H1 (cell line): Measurements from ENCODE around the gene ITPK1. TPM values are rescaled to one million over a fixed set of nuclear protein-coding genes. Genes with fewer than 3 reads are reported as not detected.
A peak's percentile ranks its signal among the peaks of the same experiment; 100 is the strongest.

Experiments
- CTCF ChIA-PET: fragments of 300-600 bp; sonication (Branson Sonifier 250); formaldehyde crosslinking; loops from one replicate; lab custom pipeline; 2021; ENCODE audit not compliant: partially characterized antibody; lab: Charles Lee
- POLR2A ChIA-PET: fragments of 300-600 bp; sonication (Branson Sonifier 250); formaldehyde crosslinking; loops from one replicate; lab custom pipeline; 2021; ENCODE audit warnings: inconsistent platforms; ENCODE audit not compliant: partially characterized antibody; lab: Charles Lee
- DNase-seq, 2 experiments: peaks; one replicate each; pipeline versions ENCODE4 v3.0.0 to v3.0.0-alpha.2; 2010 to 2022; ENCODE audit warnings: low spot score in 2 of 2, low read depth in 1 of 2, mixed read lengths in 1 of 2
- FAIRE-seq: peaks from 2 replicates; lab custom pipeline; 2011; peaks lifted over from hg19 to GRCh38; lab: Jason Lieb, UNC
- H2AFZ ChIP-seq: 2 replicates; pipeline ENCODE4 v1.8.1; 2012; ENCODE audit warnings: low read length, inconsistent platforms
- H2AK5ac ChIP-seq: 2 replicates; pipeline ENCODE4 v1.6.1; 2013; ENCODE audit warnings: low read depth, low read length
- H2BK120ac ChIP-seq: replicated peaks from 2 replicates; pipeline ENCODE3; 2013; ENCODE audit warnings: low read depth, low read length, inconsistent platforms
- H2BK12ac ChIP-seq: 2 replicates; pipeline ENCODE4 v1.6.1; 2013; ENCODE audit warnings: low read depth, low read length
- H2BK15ac ChIP-seq: 2 replicates; pipeline ENCODE4 v1.6.1; 2013; ENCODE audit warnings: low read length
- H2BK20ac ChIP-seq: 2 replicates; pipeline ENCODE4 v1.6.1; 2013; ENCODE audit warnings: low read length
- H2BK5ac ChIP-seq: 2 replicates; pipeline ENCODE4 v1.6.1; 2013; ENCODE audit warnings: low read depth, low read length
- H3K14ac ChIP-seq: 2 replicates; pipeline ENCODE4 v1.6.1; 2013; ENCODE audit warnings: inconsistent platforms; ENCODE audit not compliant: insufficient read length
- H3K18ac ChIP-seq: 2 replicates; pipeline ENCODE4 v1.6.1; 2013; ENCODE audit warnings: low read length; ENCODE audit errors: extremely low read depth
- H3K23ac ChIP-seq: 2 replicates; pipeline ENCODE4 v1.6.1; 2013; ENCODE audit warnings: inconsistent platforms; ENCODE audit not compliant: insufficient read length
- H3K23me2 ChIP-seq: 2 replicates; pipeline ENCODE4 v1.6.1; 2013; ENCODE audit warnings: low read depth, low read length
- H3K27ac ChIP-seq: 2 replicates; pipeline ENCODE4 v1.6.1; 2011; ENCODE audit warnings: low read depth, low read length, inconsistent platforms
- H3K27me3 ChIP-seq, 4 experiments: replicated peaks in 1 of 4; 1 replicate in 1 of 4; 2 replicates in 3 of 4; pipeline versions ENCODE4 v1.6.1 to v1.8.1; 2011 to 2013; ENCODE audit warnings: low read length in 3 of 4, mild to moderate bottlenecking in 3 of 4, inconsistent platforms in 2 of 4, mixed read lengths in 2 of 4, moderate library complexity in 1 of 4; ENCODE audit not compliant: control insufficient read depth in 3 of 4, insufficient read depth in 3 of 4; ENCODE audit errors: extremely low read depth in 1 of 4
- H3K36me3 ChIP-seq, 4 experiments: 2 replicates each; pipeline versions ENCODE4 v1.6.1 to v1.8.1; 2011 to 2013; ENCODE audit warnings: mild to moderate bottlenecking in 4 of 4, low read length in 3 of 4, moderate library complexity in 2 of 4, control low read depth in 1 of 4, inconsistent platforms in 1 of 4; ENCODE audit not compliant: insufficient read depth in 4 of 4, control insufficient read depth in 2 of 4
- H3K4ac ChIP-seq: replicated peaks from 2 replicates; pipeline ENCODE3; 2013; ENCODE audit warnings: low read length, low read depth, mixed read lengths, inconsistent platforms; ENCODE audit not compliant: insufficient read length
- H3K4me1 ChIP-seq, 4 experiments: replicated peaks in 1 of 4; 1 replicate in 1 of 4; 2 replicates in 3 of 4; pipeline versions ENCODE4 v1.6.1 to v1.8.1; 2011 to 2013; ENCODE audit warnings: low read length in 3 of 4, inconsistent platforms in 2 of 4, mixed read lengths in 1 of 4; ENCODE audit not compliant: insufficient read depth in 4 of 4, control insufficient read depth in 3 of 4
- H3K4me2 ChIP-seq, 2 experiments: 2 replicates each; pipeline versions ENCODE4 v1.6.1 to v1.8.1; 2011 to 2013; ENCODE audit warnings: low read depth in 2 of 2, low read length in 2 of 2, control low read depth in 1 of 2, inconsistent platforms in 1 of 2, mild to moderate bottlenecking in 1 of 2; ENCODE audit not compliant: insufficient read depth in 1 of 2
- H3K4me3 ChIP-seq, 4 experiments: fragments of 200-600, 300-600 bp in 1 of 4; sonication (generic), shearing (Covaris generic), sonication (Bioruptor Twin) in 1 of 4; 2 replicates each; pipeline versions ENCODE4 v1.5.1 to v1.8.1; 2011 to 2016; ENCODE audit warnings: low read length in 4 of 4, low read depth in 3 of 4, control low read depth in 2 of 4, inconsistent platforms in 2 of 4, mild to moderate bottlenecking in 2 of 4, mixed read lengths in 1 of 4, moderate library complexity in 1 of 4; ENCODE audit not compliant: insufficient read depth in 2 of 4; ENCODE audit errors: extremely low read depth in 1 of 4
- H3K56ac ChIP-seq: replicated peaks from 2 replicates; pipeline ENCODE3; 2013; ENCODE audit warnings: low read depth, mild to moderate bottlenecking, mixed read lengths, low read length, inconsistent platforms; ENCODE audit not compliant: insufficient read length
- H3K79me1 ChIP-seq: 2 replicates; pipeline ENCODE4 v1.6.1; 2013; ENCODE audit warnings: low read depth, low read length, control low read depth
- H3K79me2 ChIP-seq, 2 experiments: 2 replicates each; pipeline versions ENCODE4 v1.6.1 to v1.8.1; 2012 to 2013; ENCODE audit warnings: low read length in 2 of 2, mild to moderate bottlenecking in 2 of 2, inconsistent platforms in 1 of 2; ENCODE audit not compliant: insufficient read depth in 2 of 2, control insufficient read depth in 1 of 2
- H3K9ac ChIP-seq, 4 experiments: replicated peaks in 1 of 4; 1 replicate in 1 of 4; 2 replicates in 3 of 4; pipeline versions ENCODE4 v1.6.1 to v1.8.1; 2011 to 2013; ENCODE audit warnings: low read depth in 3 of 4, low read length in 3 of 4, control low read depth in 2 of 4, mild to moderate bottlenecking in 2 of 4, moderate library complexity in 2 of 4, inconsistent platforms in 1 of 4; ENCODE audit errors: extremely low read depth in 1 of 4
- H3K9me3 ChIP-seq, 2 experiments: 2 replicates each; pipeline versions ENCODE4 v1.6.1 to v1.8.1; 2012 to 2013; ENCODE audit warnings: mild to moderate bottlenecking in 2 of 2, moderate library complexity in 2 of 2, control low read depth in 1 of 2, inconsistent platforms in 1 of 2, low read depth in 1 of 2, low read length in 1 of 2, mixed read lengths in 1 of 2; ENCODE audit not compliant: insufficient read depth in 2 of 2
- H4K20me1 ChIP-seq, 2 experiments: replicated peaks in 1 of 2; 2 replicates each; pipeline versions ENCODE3 to v1.8.1; 2011 to 2013; ENCODE audit warnings: inconsistent platforms in 2 of 2, low read length in 2 of 2, mild to moderate bottlenecking in 1 of 2; ENCODE audit not compliant: insufficient read depth in 2 of 2, control insufficient read depth in 1 of 2
- H4K5ac ChIP-seq: 2 replicates; pipeline ENCODE4 v1.6.1; 2013; ENCODE audit warnings: low read length, low read depth, mixed read lengths, inconsistent platforms; ENCODE audit not compliant: insufficient read length
- H4K8ac ChIP-seq: 2 replicates; pipeline ENCODE4 v1.8.0; 2013; ENCODE audit warnings: mild to moderate bottlenecking, moderate library complexity, low read length, inconsistent platforms; ENCODE audit not compliant: insufficient read depth; ENCODE audit errors: extremely low read depth
- H4K91ac ChIP-seq: replicated peaks from 2 replicates; pipeline ENCODE3; 2013; ENCODE audit warnings: low read length, mixed read lengths, inconsistent platforms; ENCODE audit not compliant: insufficient read length
- ASH2L ChIP-seq: fragments of 200-600, 300-600 bp; sonication (generic); IDR thresholded peaks from one replicate; pipeline ENCODE4 v1.7.1; 2017; ENCODE audit warnings: low read length
- CHD1 ChIP-seq: IDR thresholded peaks from 2 replicates; pipeline ENCODE4 v1.6.1; 2012; ENCODE audit warnings: low read depth, low read length, improper control_type of control experiment
- CREB1 ChIP-seq: IDR thresholded peaks from 2 replicates; pipeline ENCODE4 v1.6.1; 2012; ENCODE audit warnings: inconsistent platforms
- HDAC6 ChIP-seq: IDR thresholded peaks from one replicate; pipeline ENCODE4 v1.7.1; 2012; ENCODE audit warnings: low read depth, mild to moderate bottlenecking, inconsistent platforms, low read length, moderate library complexity
- KDM4A ChIP-seq: IDR thresholded peaks from one replicate; pipeline ENCODE4 v1.7.1; 2012; ENCODE audit warnings: low read depth, mild to moderate bottlenecking, moderate library complexity, low read length, inconsistent platforms; ENCODE audit not compliant: severe bottlenecking
- KDM5A ChIP-seq: fragments of 200-600 bp; IDR thresholded peaks from 2 replicates; pipeline ENCODE4 v1.7.1; 2012; ENCODE audit warnings: mild to moderate bottlenecking, low read length, inconsistent platforms, mixed read lengths
- NANOG ChIP-seq: IDR thresholded peaks from 2 replicates; pipeline ENCODE4 v1.6.1; 2011; ENCODE audit warnings: low read length, low read depth, mild to moderate bottlenecking, inconsistent platforms; ENCODE audit not compliant: insufficient read depth, poor library complexity, severe bottlenecking
- SIN3A ChIP-seq, 2 experiments: IDR thresholded peaks in 1 of 2; conservative IDR thresholded peaks in 1 of 2; 2 replicates each; pipeline ENCODE4 v1.6.1; 2011 to 2012; ENCODE audit warnings: low read length in 2 of 2, improper control_type of control experiment in 1 of 2, low read depth in 1 of 2, mild to moderate bottlenecking in 1 of 2
- WGBS, 2 experiments: shearing (Covaris generic) in 1 of 2; methylation state at CpG; one replicate each; pipeline versions ENCODE4 v1.1.6 to v1.1.7; 2013 to 2015; ENCODE audit warnings: low lambda C conversion rate in 2 of 2, mixed read lengths in 2 of 2, inconsistent platforms in 1 of 2, low coverage in 1 of 2, missing lambda C conversion rate in 1 of 2; ENCODE audit not compliant: insufficient replicate concordance in 2 of 2, insufficient coverage in 1 of 2, insufficient read length in 1 of 2; ENCODE audit errors: extremely low coverage in 1 of 2, missing lambda C conversion rate in 1 of 2; 5-methylcytosine and 5-hydroxymethylcytosine counted together
- polyA plus RNA-seq, 7 experiments: library from polyadenylated mRNA; depleted of rRNA in 3 of 7; stranded (reverse) in 5 of 7; unstranded in 2 of 7; fragments of >200 nt in 5 of 7; fragments of 200-250 nt in 2 of 7; gene quantifications; 1 replicate in 5 of 7; 2 replicates in 1 of 7; 4 replicates in 1 of 7; pipeline versions ENCODE4 v1.2.1 to v1.2.3, GENCODE V29; 2011 to 2013; ENCODE audit warnings: missing spikeins in 2 of 7, mixed read lengths in 2 of 7
- total RNA-seq: library from RNA; stranded (reverse); fragmentation: NEBNext Ultra II Directional; extraction: Animal tissue kit (Norgen Biotek cat#: 25700); gene quantifications from 2 replicates; pipeline ENCODE4 v1.2.1, GENCODE V29; 2021

Gene ITPK1
- total and polyA plus RNA-seq, 2 of the 8 experiments (the other 6 are each of a cell fraction or from before 2014, with no cell fraction given) = 108 to 143 TPM

- CTCF ChIA-PET = interaction anchor here (0.7 to 1.5 kb wide), 5 partner anchors 14 to 58 kb away, joined by 3 to 6 read pairs (median 3); no protein-coding TSS in a partner anchor
- H3K27ac ChIP-seq = no peak overlapping the region
- no peak overlapping the region for H3K9ac ChIP-seq
- H2AFZ ChIP-seq = no peak overlapping the region
- H2BK120ac ChIP-seq = no peak overlapping the region
- no peak for TF ChIP-seq KDM5A
- no peak for TF ChIP-seq CREB1
- no peak for TF ChIP-seq ASH2L
- TF ChIP-seq SIN3A (conservative IDR thresholded peaks at IDR 0.05 in 1 of 2, IDR thresholded peaks at IDR 0.05 in 1 of 2; ENCODE audit: low read depth in 1 of 2, low read length in 2 of 2) = no peak
- TF ChIP-seq HDAC6 = no peak
- no peak for TF ChIP-seq KDM4A
- no peak for TF ChIP-seq NANOG
- TF ChIP-seq CHD1 = no peak
- TF ChIP-seq, all 59 proteins: peak for 0
- peak overlapping the region; percentile 88 for H2AK5ac ChIP-seq
- H3K56ac ChIP-seq = no peak overlapping the region
- H4K20me1 ChIP-seq = peaks cover 3 to 8% of the 10 kb centered on the region in 2 experiments
- H3K79me1 ChIP-seq = peaks cover 6% of the 10 kb centered on the region
- no peak overlapping the region for H2BK12ac ChIP-seq
- H4K5ac ChIP-seq = no peak overlapping the region
- DNase-seq (no peak), FAIRE-seq (no peak)
- H3K23me2 ChIP-seq = no peaks in the 10 kb centered on the region
- peak overlapping the region; percentile 39; the same call in 1 of the 2 replicates for H3K18ac ChIP-seq
- H3K4me1 ChIP-seq = peaks cover 9 to 64% (median 49%) of the 10 kb centered on the region in 4 experiments
- H4K91ac ChIP-seq = no peak overlapping the region
- no peak overlapping the region; the same call in 1 of the 2 replicates for H2BK20ac ChIP-seq
- no peak overlapping the region for H2BK5ac ChIP-seq
- WGBS, 2 experiments = 89% methylated on average over 4 of the region's 4 CpGs; no CpG with 5 or more reads in 1 of the 2 experiments
- H4K8ac ChIP-seq = no peak overlapping the region
- no peak overlapping the region for H3K4ac ChIP-seq
- H3K23ac ChIP-seq = no peak overlapping the region
- H3K4me2 ChIP-seq = no peak overlapping the region
- no peaks in the 10 kb centered on the region for H3K36me3 ChIP-seq
- H3K9me3 ChIP-seq = no peaks in the 10 kb centered on the region
- H2BK15ac ChIP-seq = no peak overlapping the region
- peaks cover 0 to 85% of the 10 kb centered on the region in 2 experiments; a peak in 2 of 4 replicates for H3K79me2 ChIP-seq
- H3K14ac ChIP-seq = no peak overlapping the region
- POLR2A ChIA-PET = interaction anchor here (2.5 kb wide), 1 partner anchor 13 kb away, joined by 7 read pairs; no protein-coding TSS in a partner anchor
- no peaks in the 10 kb centered on the region for H3K27me3 ChIP-seq
- no peak overlapping the region for H3K4me3 ChIP-seq
Observed at GRCh38 chr14:93047157-93047556, 68.6 kb downstream of the ITPK1 start.
